Caco-2 (cell line): Measurements from ENCODE around the gene KCNH3. TPM values are rescaled to one million over a fixed set of nuclear protein-coding genes. Genes with fewer than 3 reads are reported as not detected.

ENCODE experiments used
- BruUV-seq: library from RNA; stranded (reverse); fragments of 400-500 nt; replicated peaks from 2 replicates; lab custom pipeline; 2021; lab: Mats Ljungman, UMichigan
- CTCF ChIA-PET: fragments of 300-600 bp; sonication (Branson Sonifier 250); formaldehyde crosslinking; loops from one replicate; lab custom pipeline; 2022; ENCODE audit warnings: antibody characterized with exemption; lab: Charles Lee
- POLR2A ChIA-PET: fragments of 300-600 bp; sonication (Branson Sonifier 250); formaldehyde crosslinking; loops from one replicate; lab custom pipeline; 2022; ENCODE audit warnings: antibody characterized with exemption; lab: Charles Lee
- DNase-seq, 2 experiments: peaks; one replicate each; pipeline versions ENCODE4 v3.0.0 to v3.0.0-alpha.2; 2020 to 2022
- H3K27me3 ChIP-seq: replicated peaks from 2 replicates; pipeline ENCODE4 v1.6.0; 2011; ENCODE audit warnings: low read length; ENCODE audit not compliant: control insufficient read depth, insufficient read depth
- H3K36me3 ChIP-seq: 2 replicates; pipeline ENCODE4 v1.5.1; 2011; ENCODE audit warnings: low read length; ENCODE audit not compliant: control insufficient read depth, insufficient read depth
- H3K4me1 ChIP-seq: fragments of 250-450 bp; sonication (Bioruptor Pico); 2 replicates; pipeline ENCODE4 v1.5.1; 2020; ENCODE audit warnings: mild to moderate bottlenecking
- H3K4me3 ChIP-seq: 2 replicates; pipeline ENCODE4 v1.5.1; 2011; ENCODE audit warnings: low read depth, mild to moderate bottlenecking, control low read depth, low read length
- H3K9me3 ChIP-seq: fragments of 250-450 bp; sonication (Bioruptor Pico); 2 replicates; pipeline ENCODE4 v1.5.1; 2020; ENCODE audit warnings: mild to moderate bottlenecking, moderate library complexity
- H3K27ac Mint-ChIP-seq: one replicate; pipeline ENCODE4 v1.8.0; 2022; ENCODE audit warnings: mixed read lengths; ENCODE audit not compliant: unreplicated experiment
- H3K27me3 Mint-ChIP-seq: one replicate; pipeline ENCODE4 v1.8.0; 2022; ENCODE audit warnings: mixed read lengths; ENCODE audit not compliant: insufficient read depth, unreplicated experiment
- H3K36me3 Mint-ChIP-seq: one replicate; pipeline ENCODE4 v1.8.0; 2022; ENCODE audit warnings: mild to moderate bottlenecking, mixed read lengths; ENCODE audit not compliant: insufficient read depth, unreplicated experiment
- H3K4me1 Mint-ChIP-seq: one replicate; pipeline ENCODE4 v1.8.0; 2022; ENCODE audit warnings: low read depth, mixed read lengths; ENCODE audit not compliant: unreplicated experiment
- H3K4me3 Mint-ChIP-seq: one replicate; pipeline ENCODE4 v1.8.0; 2022; ENCODE audit warnings: mild to moderate bottlenecking, moderate library complexity, mixed read lengths; ENCODE audit not compliant: unreplicated experiment
- H3K9me3 Mint-ChIP-seq: one replicate; pipeline ENCODE4 v1.8.0; 2022; ENCODE audit warnings: mixed read lengths; ENCODE audit not compliant: unreplicated experiment
- CTCF ChIP-seq, 2 experiments: fragments of 200-600 bp in 1 of 2; IDR thresholded peaks; 1 replicate in 1 of 2; 2 replicates in 1 of 2; pipeline versions ENCODE4 v1.5.1 to v1.8.0; 2011 to 2022; ENCODE audit warnings: antibody characterized with exemption in 1 of 2, control low read depth in 1 of 2, inconsistent platforms in 1 of 2, low read depth in 1 of 2, low read length in 1 of 2, mild to moderate bottlenecking in 1 of 2, moderate library complexity in 1 of 2; ENCODE audit not compliant: insufficient read depth in 1 of 2, severe bottlenecking in 1 of 2, unreplicated experiment in 1 of 2
- intact Hi-C: fragments of 100-400 bp; cut with micrococcal nuclease; formaldehyde crosslinking; loops from one replicate; pipeline ENCODE4 v1.10.0; 2022; ENCODE audit not compliant: unreplicated experiment
- total RNA-seq: library from RNA; stranded (reverse); gene quantifications from 2 replicates; pipeline ENCODE4 v1.2.3, GENCODE V29; 2022

KCNH3 gene
- total RNA-seq, 1 experiment from 2014 or later: 0.27 TPM

GRCh38 chr12:49496417-49497360 is 42.1 kb upstream of the KCNH3 start:
- Mint-ChIP-seq H3K27me3 (no peaks in the 10 kb centered on the region), H3K9me3 (no peaks in the 10 kb centered on the region), H3K4me1 (peaks cover 6% of the 10 kb centered on the region), H3K4me3 (no peak overlapping the region), H3K36me3 (peaks cover 38% of the 10 kb centered on the region), H3K27ac (no peak overlapping the region)
- intact Hi-C loops: no loop called here
- DNase-seq: no peak
- BruUV-seq: no TSS peak
- H3K9me3 ChIP-seq: no peaks in the 10 kb centered on the region
- peaks cover 2% of the 10 kb centered on the region for H3K36me3 ChIP-seq
- no peaks in the 10 kb centered on the region for H3K27me3 ChIP-seq
- ChIA-PET CTCF (interaction anchor here (1.0 to 1.1 kb wide), 2 partner anchors 130 to 138 kb away, joined by 3 read pairs; partner anchors contain the start of gene SPATS2), POLR2A (no interaction called here)
- no peaks in the 10 kb centered on the region; the same call in 1 of the 2 replicates for H3K4me1 ChIP-seq
- no peak for TF ChIP-seq CTCF (IDR thresholded peaks at IDR 0.05; ENCODE audit: insufficient read depth in 1 of 2, low read depth in 1 of 2, low read length in 1 of 2, severe bottlenecking in 1 of 2, unreplicated experiment in 1 of 2)
- H3K4me3 ChIP-seq: no peak overlapping the region

GRCh38 chr12:49501895-49502294 is 36.9 kb upstream of the KCNH3 start:
- DNase-seq: no peak
- ChIA-PET CTCF (no interaction called here), POLR2A (no interaction called here)
- no peaks in the 10 kb centered on the region; the same call in 1 of the 2 replicates for H3K4me1 ChIP-seq
- BruUV-seq: no TSS peak
- TF ChIP-seq CTCF (IDR thresholded peaks at IDR 0.05; ENCODE audit: insufficient read depth in 1 of 2, low read depth in 1 of 2, low read length in 1 of 2, severe bottlenecking in 1 of 2, unreplicated experiment in 1 of 2): no peak
- Mint-ChIP-seq H3K4me3 (no peak overlapping the region), H3K27ac (no peak overlapping the region), H3K27me3 (no peaks in the 10 kb centered on the region), H3K9me3 (no peaks in the 10 kb centered on the region), H3K36me3 (peaks cover 40% of the 10 kb centered on the region), H3K4me1 (no peaks in the 10 kb centered on the region)
- intact Hi-C loops: no loop called here
- H3K4me3 ChIP-seq: no peak overlapping the region
- H3K27me3 ChIP-seq: no peaks in the 10 kb centered on the region
- H3K9me3 ChIP-seq: no peaks in the 10 kb centered on the region
- peaks cover 2% of the 10 kb centered on the region for H3K36me3 ChIP-seq

- no peak for TF ChIP-seq CTCF (IDR thresholded peaks at IDR 0.05; ENCODE audit: insufficient read depth in 1 of 2, low read depth in 1 of 2, low read length in 1 of 2, severe bottlenecking in 1 of 2, unreplicated experiment in 1 of 2)
- H3K9me3 ChIP-seq: no peaks in the 10 kb centered on the region
- no peak for DNase-seq
- peaks cover 2% of the 10 kb centered on the region for H3K36me3 ChIP-seq
- H3K4me3 ChIP-seq: no peak overlapping the region
- no peak overlapping the region for H3K4me3 Mint-ChIP-seq
- H3K4me1 ChIP-seq: no peaks in the 10 kb centered on the region
- H3K27ac Mint-ChIP-seq: no peak overlapping the region
- CTCF ChIA-PET: no interaction called here
- no peaks in the 10 kb centered on the region for H3K9me3 Mint-ChIP-seq
- H3K27me3 Mint-ChIP-seq: no peaks in the 10 kb centered on the region
- POLR2A ChIA-PET: no interaction called here
- intact Hi-C loops: no loop called here
- no TSS peak for BruUV-seq
- H3K27me3 ChIP-seq: no peaks in the 10 kb centered on the region
- H3K36me3 Mint-ChIP-seq: peaks cover 33% of the 10 kb centered on the region
- no peaks in the 10 kb centered on the region for H3K4me1 Mint-ChIP-seq
Observed at GRCh38 chr12:49502590-49502989, 36.2 kb upstream of the KCNH3 start.
